Gastroesophageal sphincter (tissue), 4 donors: ENCODE measurements around the gene CT45A2. TPM values are rescaled to one million over a fixed set of nuclear protein-coding genes. Genes with fewer than 3 reads are reported as not detected.
"Not testable (repeated sequence)": the region's sequence is repeated elsewhere in the genome, so short reads cannot be mapped to it uniquely, and the experiment has no call there.

ENCODE experiments used
- ATAC-seq: fragments of 150-250 bp; one replicate; pipeline ENCODE4 v1.9.1; 2016; ENCODE audit warnings: mild to moderate bottlenecking, moderate library complexity
- H3K27ac ChIP-seq, 4 donors: fragments of 200-600 bp; sonication (generic) in 3 of 4; 1 replicate in 3 of 4; 2 replicates in 1 of 4; pipeline ENCODE4 v1.5.1; 2016 to 2019
- H3K27me3 ChIP-seq: fragments of 200-600 bp; sonication (generic); one replicate; pipeline ENCODE4 v1.5.1; 2019
- H3K36me3 ChIP-seq, 2 donors: fragments of 200-600 bp; sonication (generic); one replicate each; pipeline ENCODE4 v1.5.1; 2019; ENCODE audit warnings: control low read depth in 1 of 2
- H3K4me1 ChIP-seq, 3 donors: fragments of 200-600 bp; sonication (generic); 1 replicate in 2 of 3; 2 replicates in 1 of 3; pipeline ENCODE4 v1.5.1; 2016 to 2019; ENCODE audit warnings: control low read depth in 2 of 3
- H3K4me3 ChIP-seq, 2 donors: fragments of 200-600 bp; sonication (generic); one replicate each; pipeline ENCODE4 v1.5.1; 2019; ENCODE audit warnings: mild to moderate bottlenecking in 1 of 2, moderate library complexity in 1 of 2
- H3K9me3 ChIP-seq, 3 donors: fragments of 200-600 bp; sonication (generic); one replicate each; pipeline ENCODE4 v1.5.1; 2017 to 2019; ENCODE audit warnings: control low read depth in 2 of 3
- WGBS, 2 donors: methylation state at CpG; one replicate each; pipeline ENCODE4 v1.1.5; 2018; ENCODE audit warnings: low coverage in 1 of 2; 5-methylcytosine and 5-hydroxymethylcytosine counted together
- total RNA-seq, 4 donors: library from RNA; depleted of rRNA; stranded (reverse); fragments of >200 nt; gene quantifications; one replicate each; pipeline ENCODE4 v1.1.0, GENCODE V29; 2016

Gene CT45A2, protein sequence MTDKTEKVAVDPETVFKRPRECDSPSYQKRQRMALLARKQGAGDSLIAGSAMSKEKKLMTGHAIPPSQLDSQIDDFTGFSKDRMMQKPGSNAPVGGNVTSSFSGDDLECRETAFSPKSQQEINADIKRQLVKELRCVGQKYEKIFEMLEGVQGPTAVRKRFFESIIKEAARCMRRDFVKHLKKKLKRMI
- total RNA-seq, result not detected

DNA sequence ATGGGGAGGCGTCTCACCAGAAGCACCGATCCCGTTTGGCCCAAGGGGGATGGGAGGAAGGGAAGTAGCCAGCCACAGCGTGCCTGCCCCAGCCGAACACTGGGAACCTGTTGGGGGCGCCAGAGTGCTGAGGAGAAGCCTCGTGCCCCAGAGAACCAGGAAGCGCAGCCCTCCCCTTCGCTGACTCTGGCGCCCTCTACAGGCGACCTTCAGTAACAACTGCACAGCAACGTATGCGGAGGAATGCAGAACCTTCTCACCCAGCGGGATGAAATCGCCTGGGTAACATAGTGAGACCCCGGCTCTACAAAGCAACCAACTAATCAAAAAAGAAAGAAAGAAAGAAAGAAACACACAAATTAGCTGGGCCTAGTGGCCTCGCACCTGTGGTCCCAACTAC lies at the start of gene CT45A2:
Gene CT45A2 (minus strand): TSS at position 101 of the 400 bp plus-strand sequence. CDS start 3,747 bp downstream, outside the sequence.
- H3K27ac ChIP-seq, H3K9me3 ChIP-seq, H3K36me3 ChIP-seq, H3K4me1 ChIP-seq, ATAC-seq, H3K4me3 ChIP-seq, H3K27me3 ChIP-seq: not testable (repeated sequence)
- WGBS, 2 donors, result no CpG with 5 or more reads among the region's 17 CpGs

DNA sequence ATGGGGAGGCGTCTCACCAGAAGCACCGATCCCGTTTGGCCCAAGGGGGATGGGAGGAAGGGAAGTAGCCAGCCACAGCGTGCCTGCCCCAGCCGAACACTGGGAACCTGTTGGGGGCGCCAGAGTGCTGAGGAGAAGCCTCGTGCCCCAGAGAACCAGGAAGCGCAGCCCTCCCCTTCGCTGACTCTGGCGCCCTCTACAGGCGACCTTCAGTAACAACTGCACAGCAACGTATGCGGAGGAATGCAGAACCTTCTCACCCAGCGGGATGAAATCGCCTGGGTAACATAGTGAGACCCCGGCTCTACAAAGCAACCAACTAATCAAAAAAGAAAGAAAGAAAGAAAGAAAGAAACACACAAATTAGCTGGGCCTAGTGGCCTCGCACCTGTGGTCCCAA lies 34.6 kb upstream of the CT45A2 start, which contains the start of gene CT45A8:
Gene CT45A8 (minus strand): TSS at position 101 of the 400 bp plus-strand sequence. CDS start 3,755 bp downstream, outside the sequence.
- H3K9me3 ChIP-seq, H3K36me3 ChIP-seq, ATAC-seq, H3K27ac ChIP-seq, H3K4me3 ChIP-seq, H3K27me3 ChIP-seq, H3K4me1 ChIP-seq: not testable (repeated sequence)
- WGBS, 2 donors, result no CpG with 5 or more reads among the region's 17 CpGs

DNA sequence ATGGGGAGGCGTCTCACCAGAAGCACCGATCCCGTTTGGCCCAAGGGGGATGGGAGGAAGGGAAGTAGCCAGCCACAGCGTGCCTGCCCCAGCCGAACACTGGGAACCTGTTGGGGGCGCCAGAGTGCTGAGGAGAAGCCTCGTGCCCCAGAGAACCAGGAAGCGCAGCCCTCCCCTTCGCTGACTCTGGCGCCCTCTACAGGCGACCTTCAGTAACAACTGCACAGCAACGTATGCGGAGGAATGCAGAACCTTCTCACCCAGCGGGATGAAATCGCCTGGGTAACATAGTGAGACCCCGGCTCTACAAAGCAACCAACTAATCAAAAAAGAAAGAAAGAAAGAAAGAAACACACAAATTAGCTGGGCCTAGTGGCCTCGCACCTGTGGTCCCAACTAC lies 17.4 kb upstream of the CT45A2 start, which contains the start of gene CT45A7:
Gene CT45A7 (minus strand): TSS at position 101 of the 400 bp plus-strand sequence. CDS start 3,747 bp downstream, outside the sequence.
- ATAC-seq, H3K4me1 ChIP-seq, H3K36me3 ChIP-seq, H3K4me3 ChIP-seq, H3K27me3 ChIP-seq, H3K9me3 ChIP-seq, H3K27ac ChIP-seq: not testable (repeated sequence)
- WGBS, 2 donors, result no CpG with 5 or more reads among the region's 17 CpGs

DNA sequence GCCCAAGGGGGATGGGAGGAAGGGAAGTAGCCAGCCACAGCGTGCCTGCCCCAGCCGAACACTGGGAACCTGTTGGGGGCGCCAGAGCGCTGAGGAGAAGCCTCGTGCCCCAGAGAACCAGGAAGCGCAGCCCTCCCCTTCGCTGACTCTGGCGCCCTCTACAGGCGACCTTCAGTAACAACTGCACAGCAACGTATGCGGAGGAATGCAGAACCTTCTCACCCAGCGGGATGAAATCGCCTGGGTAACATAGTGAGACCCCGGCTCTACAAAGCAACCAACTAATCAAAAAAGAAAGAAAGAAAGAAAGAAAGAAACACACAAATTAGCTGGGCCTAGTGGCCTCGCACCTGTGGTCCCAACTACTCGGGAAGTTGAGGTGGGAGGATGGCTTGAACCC lies 17.1 kb downstream of the CT45A2 start, which contains the start of gene CT45A6:
Gene CT45A6 (minus strand): TSS at position 101 of the 400 bp plus-strand sequence. CDS start 3,794 bp downstream, outside the sequence.
- no CpG with 5 or more reads among the region's 16 CpGs for WGBS, 2 donors
- H3K36me3 ChIP-seq, H3K27ac ChIP-seq: not testable (repeated sequence)

DNA sequence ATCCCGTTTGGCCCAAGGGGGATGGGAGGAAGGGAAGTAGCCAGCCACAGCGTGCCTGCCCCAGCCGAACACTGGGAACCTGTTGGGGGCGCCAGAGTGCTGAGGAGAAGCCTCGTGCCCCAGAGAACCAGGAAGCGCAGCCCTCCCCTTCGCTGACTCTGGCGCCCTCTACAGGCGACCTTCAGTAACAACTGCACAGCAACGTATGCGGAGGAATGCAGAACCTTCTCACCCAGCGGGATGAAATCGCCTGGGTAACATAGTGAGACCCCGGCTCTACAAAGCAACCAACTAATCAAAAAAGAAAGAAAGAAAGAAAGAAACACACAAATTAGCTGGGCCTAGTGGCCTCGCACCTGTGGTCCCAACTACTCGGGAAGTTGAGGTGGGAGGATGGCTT lies 34.4 kb downstream of the CT45A2 start, which contains the start of gene CT45A5:
Gene CT45A5 (minus strand): TSS at position 101 of the 400 bp plus-strand sequence. CDS start 3,774 bp downstream, outside the sequence.
- H3K27me3 ChIP-seq, H3K9me3 ChIP-seq, ATAC-seq, H3K36me3 ChIP-seq, H3K27ac ChIP-seq, H3K4me1 ChIP-seq, H3K4me3 ChIP-seq: not testable (repeated sequence)
- WGBS, 2 donors, result no CpG with 5 or more reads among the region's 16 CpGs

More for the DNA sequence above, 17.1 kb downstream of the CT45A2 start, which contains the start of gene CT45A6:
- not testable (repeated sequence) for ATAC-seq, H3K4me3 ChIP-seq, H3K4me1 ChIP-seq, H3K9me3 ChIP-seq, H3K27me3 ChIP-seq

DNA sequence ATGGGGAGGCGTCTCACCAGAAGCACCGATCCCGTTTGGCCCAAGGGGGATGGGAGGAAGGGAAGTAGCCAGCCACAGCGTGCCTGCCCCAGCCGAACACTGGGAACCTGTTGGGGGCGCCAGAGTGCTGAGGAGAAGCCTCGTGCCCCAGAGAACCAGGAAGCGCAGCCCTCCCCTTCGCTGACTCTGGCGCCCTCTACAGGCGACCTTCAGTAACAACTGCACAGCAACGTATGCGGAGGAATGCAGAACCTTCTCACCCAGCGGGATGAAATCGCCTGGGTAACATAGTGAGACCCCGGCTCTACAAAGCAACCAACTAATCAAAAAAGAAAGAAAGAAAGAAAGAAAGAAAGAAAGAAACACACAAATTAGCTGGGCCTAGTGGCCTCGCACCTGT lies 51.7 kb downstream of the CT45A2 start, which contains the start of gene CT45A3:
Gene CT45A3 (minus strand): TSS at position 101 of the 400 bp plus-strand sequence. CDS start 3,747 bp downstream, outside the sequence.
- not testable (repeated sequence) for H3K4me1 ChIP-seq, H3K36me3 ChIP-seq, ATAC-seq, H3K27me3 ChIP-seq, H3K9me3 ChIP-seq, H3K27ac ChIP-seq, H3K4me3 ChIP-seq
- no CpG with 5 or more reads among the region's 17 CpGs for WGBS, 2 donors

Other genes with a start within 250 kb of the CT45A2 start
- not detected for gene CT45A1, start 106.4 kb downstream of the CT45A2 start, total RNA-seq
- gene CT45A3, start 51.8 kb downstream of the CT45A2 start, total RNA-seq, result not detected
- not detected for gene CT45A5, start 34.5 kb downstream of the CT45A2 start, total RNA-seq
- gene CT45A6, start 17.2 kb downstream of the CT45A2 start, total RNA-seq, result not detected
- gene CT45A7, start 17.3 kb upstream of the CT45A2 start, total RNA-seq, result not detected
- not detected for gene CT45A8, start 34.5 kb upstream of the CT45A2 start, total RNA-seq
- not detected for gene CT45A9, start 51.8 kb upstream of the CT45A2 start, total RNA-seq
- not detected for gene CT45A10, start 73.4 kb upstream of the CT45A2 start, total RNA-seq
- gene SAGE1, start 73.7 kb upstream of the CT45A2 start, total RNA-seq, result not detected
- 10 to 100 TPM; 33.0 to 43.9 (median 40.6) TPM for gene MMGT1, start 154.0 kb upstream of the CT45A2 start, total RNA-seq
- 10 to 100 TPM; 17.2 to 27.3 (median 20.3) TPM for gene SLC9A6, start 165.4 kb upstream of the CT45A2 start, total RNA-seq